Stimulated activated naive CD8-positive, alpha-beta T cell treated with anti-CD3 and anti-CD28 coated beads, Interleukin-15, amount 100 ng/mL, for 72 hours (primary cell): ENCODE measurements around the gene WASHC2C.
"Not testable (repeated sequence)": the region's sequence is repeated elsewhere in the genome, so short reads cannot be mapped to it uniquely, and the experiment has no call there.

Experiments used
- ATAC-seq: fragments of 150-1000 bp; cut with Tn5 transposase; 2 replicates; pipeline ENCODE4 v1.10.0; 2021; ENCODE audit warnings: mild to moderate bottlenecking, moderate library complexity
- DNase-seq, 2 donors: peaks; one replicate each; pipeline ENCODE4 v3.0.0; 2021 to 2022
- H3K27ac Mint-ChIP-seq, 2 donors: one replicate each; pipeline ENCODE4 v1.8.0; 2022; ENCODE audit warnings: mild to moderate bottlenecking in 2 of 2, mixed read lengths in 2 of 2, moderate library complexity in 2 of 2
- H3K27me3 Mint-ChIP-seq: one replicate; pipeline ENCODE4 v1.8.0; 2022; ENCODE audit warnings: mixed read lengths
- H3K4me1 Mint-ChIP-seq: one replicate; pipeline ENCODE4 v1.8.0; 2022; ENCODE audit warnings: mild to moderate bottlenecking, mixed read lengths
- H3K4me3 Mint-ChIP-seq, 2 donors: one replicate each; pipeline ENCODE4 v1.8.0; 2022; ENCODE audit warnings: mild to moderate bottlenecking in 2 of 2, mixed read lengths in 2 of 2, moderate library complexity in 1 of 2
- H3K9me3 Mint-ChIP-seq, 2 donors: one replicate each; pipeline ENCODE4 v1.8.0; 2022; ENCODE audit warnings: mixed read lengths in 2 of 2

WASHC2C gene

GRCh38 chr10:45804996-45805395, 77.9 kb downstream of the WASHC2C start:
- peaks cover 16% of the 10 kb centered on the region for H3K27me3 Mint-ChIP-seq
- H3K27ac Mint-ChIP-seq, H3K9me3 Mint-ChIP-seq, DNase-seq, ATAC-seq, H3K4me1 Mint-ChIP-seq, H3K4me3 Mint-ChIP-seq: not testable (repeated sequence)

GRCh38 chr10:45809837-45810236, 82.8 kb downstream of the WASHC2C start:
- Mint-ChIP-seq H3K9me3 (no peaks in the 10 kb centered on the region), H3K27me3 (peaks cover 16% of the 10 kb centered on the region), H3K4me1 (no peaks in the 10 kb centered on the region), H3K4me3 (no peak overlapping the region), H3K27ac (no peak overlapping the region)
- no peak for ATAC-seq
- no peak for DNase-seq

- Mint-ChIP-seq H3K4me1 (no peaks in the 10 kb centered on the region), H3K27ac (no peak overlapping the region), H3K27me3 (peaks cover 16% of the 10 kb centered on the region), H3K9me3 (no peaks in the 10 kb centered on the region), H3K4me3 (no peak overlapping the region)
- ATAC-seq (no peak), DNase-seq (no peak)
These were observed 84.0 kb downstream of the WASHC2C start for GRCh38 chr10:45811075-45811474.

- H3K9me3 Mint-ChIP-seq, H3K27ac Mint-ChIP-seq, H3K4me3 Mint-ChIP-seq, H3K27me3 Mint-ChIP-seq, ATAC-seq, H3K4me1 Mint-ChIP-seq, DNase-seq: not testable (repeated sequence)
These were observed 85.9 kb downstream of the WASHC2C start for GRCh38 chr10:45812959-45813358.

GRCh38 chr10:45814146-45814545, 87.1 kb downstream of the WASHC2C start:
- H3K9me3 Mint-ChIP-seq, ATAC-seq, DNase-seq, H3K4me1 Mint-ChIP-seq, H3K4me3 Mint-ChIP-seq, H3K27me3 Mint-ChIP-seq: not testable (repeated sequence)
- peak overlapping the region in 1 of 2 donors; percentile 69 for H3K27ac Mint-ChIP-seq

- Mint-ChIP-seq H3K4me3 (no peak overlapping the region), H3K27me3 (no peaks in the 10 kb centered on the region), H3K27ac (peak overlapping the region in 1 of 2 donors; percentile 27)
These were observed 90.2 kb downstream of the WASHC2C start for GRCh38 chr10:45817130-45817859.

GRCh38 chr10:45817912-45818311, 90.8 kb downstream of the WASHC2C start:
- Mint-ChIP-seq H3K4me3 (no peak overlapping the region), H3K27me3 (no peaks in the 10 kb centered on the region), H3K4me1 (no peaks in the 10 kb centered on the region), H3K27ac (no peak overlapping the region), H3K9me3 (peaks cover 0 to 8% of the 10 kb centered on the region in 2 donors)
- ATAC-seq (no peak), DNase-seq (no peak)

More at GRCh38 chr10:45817130-45817859, 90.2 kb downstream of the WASHC2C start:
- ATAC-seq: no peak
- DNase-seq: no peak
- no peaks in the 10 kb centered on the region for H3K4me1 Mint-ChIP-seq
- H3K9me3 Mint-ChIP-seq: peaks cover 0 to 8% of the 10 kb centered on the region in 2 donors

GRCh38 chr10:45819552-45819951, 92.5 kb downstream of the WASHC2C start:
- no peaks in the 10 kb centered on the region for H3K27me3 Mint-ChIP-seq
- peaks cover 0 to 8% of the 10 kb centered on the region in 2 donors for H3K9me3 Mint-ChIP-seq
- DNase-seq: no peak
- H3K4me3 Mint-ChIP-seq: no peak overlapping the region
- H3K27ac Mint-ChIP-seq: peak overlapping the region in 1 of 2 donors; percentile 59
- no peak for ATAC-seq
- no peaks in the 10 kb centered on the region for H3K4me1 Mint-ChIP-seq

- not testable (repeated sequence) for H3K9me3 Mint-ChIP-seq, DNase-seq, H3K27me3 Mint-ChIP-seq, H3K4me1 Mint-ChIP-seq, H3K4me3 Mint-ChIP-seq, ATAC-seq, H3K27ac Mint-ChIP-seq
These were observed 93.2 kb downstream of the WASHC2C start for GRCh38 chr10:45820107-45820830.

GRCh38 chr10:45822918-45823317, 95.9 kb downstream of the WASHC2C start:
- H3K4me3 Mint-ChIP-seq, H3K27me3 Mint-ChIP-seq, H3K9me3 Mint-ChIP-seq, ATAC-seq, DNase-seq, H3K27ac Mint-ChIP-seq, H3K4me1 Mint-ChIP-seq: not testable (repeated sequence)
